ENCODE data around the gene CDK14.
A peak's percentile ranks its signal among the peaks of the same experiment; 100 is the strongest.

Gene CDK14

GRCh38 chr7:90595801-90596670, at the start of gene CDK14:
Gene CDK14, plus strand, starts transcription at chr7:90596321. Its CDS starts 307 bp downstream, at chr7:90596628.
- peak; percentile 69 to 73 for DNase-seq

GRCh38 chr7:90551036-90551435, 45.1 kb upstream of the CDK14 start:
- no peak for DNase-seq

- peak in 1 of 2 experiments; percentile 7 for DNase-seq
Measured at GRCh38 chr7:90552521-90552920, 43.6 kb upstream of the CDK14 start.

GRCh38 chr7:90560730-90561129, 35.4 kb upstream of the CDK14 start:
- DNase-seq = no peak

GRCh38 chr7:90563286-90563685, 32.8 kb upstream of the CDK14 start:
- DNase-seq = no peak

- no peak for DNase-seq
Measured at GRCh38 chr7:90564455-90564854, 31.7 kb upstream of the CDK14 start.

GRCh38 chr7:90568213-90568612, 27.9 kb upstream of the CDK14 start:
- no peak for DNase-seq

- DNase-seq = peak in 1 of 2 experiments; percentile 13
Measured at GRCh38 chr7:90569368-90569767, 26.8 kb upstream of the CDK14 start.

- no peak for DNase-seq
Measured at GRCh38 chr7:90570373-90570959, 25.7 kb upstream of the CDK14 start.

GRCh38 chr7:90574146-90574819, 21.8 kb upstream of the CDK14 start:
- DNase-seq = no peak

- DNase-seq = no peak
Measured at GRCh38 chr7:90574820-90575187, 21.3 kb upstream of the CDK14 start.

- DNase-seq = no peak
Measured at GRCh38 chr7:90579181-90579688, 16.9 kb upstream of the CDK14 start.

- DNase-seq = no peak
Measured at GRCh38 chr7:90580051-90580450, 16.1 kb upstream of the CDK14 start.

- no peak for DNase-seq
Measured at GRCh38 chr7:90582164-90582563, 14.0 kb upstream of the CDK14 start.

- DNase-seq = no peak
Measured at GRCh38 chr7:90584378-90584777, 11.7 kb upstream of the CDK14 start.

GRCh38 chr7:90586091-90586490, 10.0 kb upstream of the CDK14 start:
- DNase-seq = no peak

GRCh38 chr7:90587766-90588165, 8.4 kb upstream of the CDK14 start:
- no peak for DNase-seq

GRCh38 chr7:90592033-90592432, 4.1 kb upstream of the CDK14 start:
- no peak for DNase-seq

GRCh38 chr7:90593205-90593604, 2.9 kb upstream of the CDK14 start:
- DNase-seq = no peak

- peak in 1 of 2 experiments; percentile 51 for DNase-seq
Measured at GRCh38 chr7:90594751-90595317, 1.3 kb upstream of the CDK14 start.

- DNase-seq = no peak
Measured at GRCh38 chr7:90595342-90595800, 750 bp upstream of the CDK14 start.

GRCh38 chr7:90596671-90597562, 796 bp downstream of the CDK14 start:
- DNase-seq = peak; percentile 17 to 49

Data from NCI-H2081 (cell line).